ENCODE results near the gene SZRD1. TPM values are rescaled to one million over a fixed set of nuclear protein-coding genes. Genes with fewer than 3 reads are reported as not detected.

The SZRD1 gene
- total and polyA plus RNA-seq, 4 donors = 14.2 to 44.3 (median 25.0) TPM

- Histone ChIP-seq H3K9ac (ENCODE audit: low read depth in 1 of 2, low read length in 2 of 2) (no peak overlapping the region), H3K27ac (ENCODE audit: low read depth in 1 of 2, low read length in 2 of 2) (no peak overlapping the region), H3K4me3 (ENCODE audit: low read depth in 1 of 3, low read length in 3 of 3) (no peak overlapping the region), H3K36me3 (ENCODE audit: control insufficient read depth in 4 of 4, insufficient read depth in 3 of 4, low read depth in 1 of 4, low read length in 3 of 4) (no peaks in the 10 kb centered on the region), H3K4me1 (ENCODE audit: control insufficient read depth in 4 of 4, insufficient read depth in 4 of 4, low read length in 3 of 4) (no peaks in the 10 kb centered on the region), H3K9me3 (ENCODE audit: control insufficient read depth in 4 of 4, low read length in 3 of 4) (peaks cover 0 to 1% (median 0%) of the 10 kb centered on the region in 4 donors), H3K27me3 (ENCODE audit: control insufficient read depth in 4 of 4, insufficient read depth in 4 of 4, low read length in 3 of 4) (no peaks in the 10 kb centered on the region)
- 88% methylated on average over 25 of the region's 25 CpGs for whole genome bisulfite sequencing
- no peak for DNase-seq (ENCODE audit: low spot score)
- TF ChIP-seq ZBTB33 (IDR thresholded peaks at IDR 0.05) (no peak), REST (IDR thresholded peaks at IDR 0.05) (no peak)
Observed at GRCh38 chr1:16409536-16410152, 42.6 kb downstream of the SZRD1 start.

GRCh38 chr1:16410803-16411202, 43.8 kb downstream of the SZRD1 start:
- Histone ChIP-seq H3K27ac (ENCODE audit: low read depth in 1 of 2, low read length in 2 of 2) (no peak overlapping the region), H3K4me3 (ENCODE audit: low read depth in 1 of 3, low read length in 3 of 3) (no peak overlapping the region), H3K36me3 (ENCODE audit: control insufficient read depth in 4 of 4, insufficient read depth in 3 of 4, low read depth in 1 of 4, low read length in 3 of 4) (no peaks in the 10 kb centered on the region), H3K9ac (ENCODE audit: low read depth in 1 of 2, low read length in 2 of 2) (no peak overlapping the region), H3K4me1 (ENCODE audit: control insufficient read depth in 4 of 4, insufficient read depth in 4 of 4, low read length in 3 of 4) (no peaks in the 10 kb centered on the region), H3K9me3 (ENCODE audit: control insufficient read depth in 4 of 4, low read length in 3 of 4) (peaks cover 0 to 1% (median 0%) of the 10 kb centered on the region in 4 donors), H3K27me3 (ENCODE audit: control insufficient read depth in 4 of 4, insufficient read depth in 4 of 4, low read length in 3 of 4) (no peaks in the 10 kb centered on the region)
- no peak for DNase-seq (ENCODE audit: low spot score)
- 95% methylated on average over 5 of the region's 5 CpGs for WGBS
- TF ChIP-seq HNF4G (IDR thresholded peaks at IDR 0.05) (no peak), RXRA (IDR thresholded peaks at IDR 0.05) (no peak), GABPA (IDR thresholded peaks at IDR 0.05 in 1 of 2, conservative IDR thresholded peaks at IDR 0.05 in 1 of 2) (no peak), CTCF (IDR thresholded peaks at IDR 0.05; ENCODE audit: low read depth, low read length, missing input control) (no peak), ZBTB33 (IDR thresholded peaks at IDR 0.05) (no peak), NR2F2 (IDR thresholded peaks at IDR 0.05) (no peak), FOXA2 (IDR thresholded peaks at IDR 0.05) (no peak), RAD21 (IDR thresholded peaks at IDR 0.05) (no peak), MAX (IDR thresholded peaks at IDR 0.05) (no peak), JUND (IDR thresholded peaks at IDR 0.05) (no peak), REST (IDR thresholded peaks at IDR 0.05) (no peak), EGR1 (IDR thresholded peaks at IDR 0.05; ENCODE audit: low read depth in 2 of 2) (no peak), TAF1 (conservative IDR thresholded peaks at IDR 0.05) (no peak), YY1 (IDR thresholded peaks at IDR 0.05) (no peak), HNF4A (conservative IDR thresholded peaks at IDR 0.05) (no peak), ATF3 (IDR thresholded peaks at IDR 0.05) (no peak), SP1 (IDR thresholded peaks at IDR 0.05) (no peak), FOXA1 (IDR thresholded peaks at IDR 0.05) (no peak)

All from liver (tissue), 9 donors.